ELR (cell line): ENCODE data around the gene MACROD2.
"Not testable (repeated sequence)": the region's sequence is repeated elsewhere in the genome, so short reads cannot be mapped to it uniquely, and the experiment has no call there.

Experiments
- DNase-seq: peaks from one replicate; pipeline ENCODE4 v3.0.0-alpha.2; 2015; ENCODE audit warnings: low read depth

The MACROD2 gene

GRCh38 chr20:15176929-15177328, 1181.6 kb downstream of the MACROD2 start:
- DNase-seq, result no peak

GRCh38 chr20:15178581-15178980, 1183.3 kb downstream of the MACROD2 start:
- DNase-seq, result no peak

DNA sequence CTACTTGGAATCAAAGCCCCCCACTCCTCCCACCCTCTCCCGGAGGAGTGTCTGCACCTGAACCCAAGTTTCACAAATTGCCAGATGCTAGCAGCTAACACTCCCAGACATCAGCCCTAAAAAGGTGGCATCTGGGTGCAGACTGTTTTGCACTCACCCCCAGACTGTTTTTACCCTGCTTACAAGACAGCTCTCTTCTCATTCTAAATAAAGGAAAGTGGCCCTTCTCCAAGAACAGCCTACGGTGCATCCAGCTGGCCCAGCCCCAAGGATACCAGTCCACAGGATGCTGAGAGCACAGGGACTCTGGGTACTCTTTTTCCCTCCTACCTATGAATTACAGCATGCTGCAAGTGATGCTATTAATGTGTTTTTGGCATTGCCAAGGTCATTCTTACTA, 1184.1 kb downstream of the MACROD2 start:
- DNase-seq, result no peak

DNA sequence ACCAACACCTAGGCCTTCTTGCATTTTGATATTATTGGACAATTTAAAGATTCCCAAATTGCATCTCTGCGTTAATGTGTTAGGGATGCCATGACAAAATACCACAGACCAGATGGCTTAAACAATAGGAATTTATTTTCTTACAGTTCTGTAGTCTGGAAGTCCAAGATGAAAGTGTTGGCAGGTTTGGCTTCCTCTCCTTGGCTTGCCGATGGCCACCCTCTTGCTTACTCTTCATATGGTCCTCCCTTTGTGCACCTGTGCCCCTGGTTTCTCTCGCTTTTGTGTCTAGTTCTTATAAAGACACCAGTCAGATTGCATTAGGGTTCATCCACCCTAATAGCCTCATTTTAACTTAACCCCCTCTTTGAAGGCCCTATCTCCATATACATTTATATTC, 1184.5 kb downstream of the MACROD2 start:
- DNase-seq, result no peak

DNA sequence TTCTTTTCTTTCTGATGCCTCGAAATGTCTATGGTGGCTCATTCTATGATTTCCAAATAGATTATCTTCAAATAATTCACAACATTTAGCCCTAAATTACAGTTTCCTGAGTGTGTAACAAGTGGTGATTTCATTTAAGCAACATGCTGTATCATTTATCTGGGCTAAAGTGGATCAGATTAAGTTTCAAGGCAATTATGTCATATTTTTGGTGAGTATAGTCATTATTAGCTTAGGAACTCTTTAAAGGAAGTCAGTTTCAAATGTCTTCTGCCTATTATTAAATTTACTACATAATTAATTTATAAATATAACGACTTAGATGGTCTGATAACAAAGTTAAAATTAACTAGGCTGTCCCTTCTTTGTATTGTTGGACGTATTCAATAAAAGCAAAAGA, 1190.0 kb downstream of the MACROD2 start:
- no peak for DNase-seq

- DNase-seq, result no peak
These were observed 1190.6 kb downstream of the MACROD2 start for GRCh38 chr20:15185913-15186312.

GRCh38 chr20:15187612-15188011, 1192.3 kb downstream of the MACROD2 start:
- DNase-seq, result no peak

DNA sequence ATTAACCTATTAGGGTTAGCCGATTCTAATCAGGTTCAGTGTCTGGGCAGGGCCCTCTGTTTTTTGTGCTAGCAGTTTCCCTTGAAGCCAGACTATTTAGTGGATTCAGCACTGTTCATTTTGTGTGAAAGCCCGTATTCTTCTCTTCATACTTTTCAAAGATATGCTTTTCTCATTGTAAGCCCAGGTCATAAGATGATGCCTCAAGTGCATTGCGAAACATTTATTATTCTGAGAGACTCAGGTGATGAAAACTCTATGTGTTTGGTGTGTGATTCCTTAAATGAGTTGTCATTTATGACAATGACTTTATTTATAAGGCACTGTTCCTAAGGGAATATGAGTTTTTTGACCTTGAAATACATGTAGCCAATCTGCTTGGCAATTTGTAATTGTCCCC, 1193.1 kb downstream of the MACROD2 start:
- DNase-seq, result no peak

DNA sequence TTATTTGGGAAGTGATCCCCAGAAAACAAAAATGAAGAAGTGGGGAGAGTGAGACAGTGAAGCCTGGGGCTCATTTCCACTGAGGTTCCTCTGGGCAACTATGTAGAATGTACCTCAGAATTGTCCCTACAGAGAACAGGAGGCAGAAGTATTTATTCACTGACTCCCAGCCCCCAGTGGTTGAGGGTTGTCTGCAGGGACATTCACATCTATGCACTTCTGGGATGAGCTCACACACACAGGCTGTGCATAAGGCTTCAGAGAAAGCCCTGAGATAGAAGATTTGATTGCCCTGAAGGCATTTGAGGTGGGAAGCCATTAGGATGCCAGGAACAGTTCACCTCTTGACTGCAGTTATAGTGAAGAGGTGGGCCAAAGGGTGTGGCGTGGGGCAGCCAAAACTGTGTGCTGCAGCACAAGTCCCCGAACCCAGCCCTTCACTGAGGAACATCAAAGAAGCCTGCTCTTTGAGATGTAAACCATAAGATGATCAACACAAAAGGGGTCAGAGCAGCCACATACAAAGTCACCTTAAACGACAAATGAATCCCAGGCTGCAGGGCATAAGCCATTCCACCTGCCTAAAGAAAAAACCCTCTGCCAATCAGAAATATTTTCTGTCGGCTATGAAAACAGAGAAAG, 1195.9 kb downstream of the MACROD2 start:
- no peak for DNase-seq

DNA sequence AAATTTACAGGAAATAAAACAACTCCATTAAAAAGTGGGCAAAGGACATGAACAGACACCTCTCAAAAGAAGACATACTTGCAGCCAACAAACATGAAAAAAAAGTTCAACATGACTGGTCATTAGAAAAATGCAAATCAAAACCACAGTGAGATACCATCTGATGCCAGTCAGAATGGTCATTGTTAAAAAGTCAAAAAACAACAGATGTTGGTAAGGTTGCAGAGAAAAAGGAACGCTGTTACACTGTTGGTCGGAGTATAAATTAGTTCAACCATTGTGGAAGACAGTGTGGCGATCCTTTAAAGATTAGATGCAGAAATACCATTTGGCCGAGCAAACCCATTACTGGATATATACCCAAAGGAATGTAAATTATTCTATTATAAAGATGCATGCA, 1200.1 kb downstream of the MACROD2 start:
- no peak for DNase-seq

DNA sequence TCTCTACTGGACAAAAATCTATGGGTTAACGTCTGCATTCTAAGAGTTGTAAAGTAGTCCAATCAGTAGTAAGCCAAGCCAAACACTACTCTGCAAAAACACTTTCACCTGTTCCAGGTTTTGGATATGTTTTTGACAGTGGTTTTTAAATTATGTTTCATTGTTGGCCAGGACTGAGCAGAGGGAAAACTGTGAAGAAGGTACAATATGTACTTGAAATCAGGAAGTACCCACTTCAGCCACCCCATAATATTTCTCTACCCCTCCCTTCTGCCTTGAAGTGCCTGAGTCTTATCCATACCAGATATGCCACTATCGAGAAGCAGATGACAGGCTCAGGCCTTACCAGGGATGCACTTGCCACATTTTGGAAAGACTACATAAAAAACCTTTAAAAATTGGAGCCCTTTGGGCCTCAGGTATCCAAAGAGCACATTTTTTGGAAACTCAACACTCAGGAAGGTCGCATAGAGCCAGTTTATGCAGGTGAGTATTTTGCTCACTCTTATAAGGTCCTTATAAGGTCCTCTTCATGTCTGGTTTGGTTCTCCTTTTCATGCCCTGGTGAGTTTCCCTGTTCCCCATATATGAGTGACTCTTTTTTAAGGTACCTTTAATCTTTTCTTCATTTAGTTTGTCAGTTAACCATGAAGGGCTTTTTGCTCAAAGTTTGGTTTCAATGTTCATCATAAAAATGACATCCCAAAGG, 1201.4 kb downstream of the MACROD2 start:
- no peak for DNase-seq

DNA sequence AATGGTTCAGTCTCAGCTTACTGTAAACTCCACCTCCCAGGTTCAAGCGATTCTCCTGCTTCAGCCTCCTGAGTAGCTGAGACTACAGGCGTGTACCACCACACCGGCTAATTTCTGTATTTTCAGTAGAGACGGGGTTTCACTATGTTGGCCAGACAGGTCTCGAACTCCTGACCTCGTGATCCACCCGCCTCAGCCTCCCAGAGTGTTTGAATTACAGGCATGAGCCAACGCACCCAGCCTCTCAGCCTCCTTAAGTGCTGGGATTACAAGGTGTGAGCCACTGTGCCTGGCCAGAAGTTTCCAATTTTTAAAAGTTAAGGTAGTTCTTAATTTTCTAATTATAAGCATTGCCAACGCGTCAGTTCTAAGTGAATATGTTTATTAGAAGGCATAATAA, 1202.7 kb downstream of the MACROD2 start:
- not testable (repeated sequence) for DNase-seq

GRCh38 chr20:15199698-15200097, 1204.4 kb downstream of the MACROD2 start:
- no peak for DNase-seq

- DNase-seq, result no peak
These were observed 1204.8 kb downstream of the MACROD2 start for GRCh38 chr20:15200147-15200565.

GRCh38 chr20:15201602-15202001, 1206.3 kb downstream of the MACROD2 start:
- DNase-seq, result no peak

DNA sequence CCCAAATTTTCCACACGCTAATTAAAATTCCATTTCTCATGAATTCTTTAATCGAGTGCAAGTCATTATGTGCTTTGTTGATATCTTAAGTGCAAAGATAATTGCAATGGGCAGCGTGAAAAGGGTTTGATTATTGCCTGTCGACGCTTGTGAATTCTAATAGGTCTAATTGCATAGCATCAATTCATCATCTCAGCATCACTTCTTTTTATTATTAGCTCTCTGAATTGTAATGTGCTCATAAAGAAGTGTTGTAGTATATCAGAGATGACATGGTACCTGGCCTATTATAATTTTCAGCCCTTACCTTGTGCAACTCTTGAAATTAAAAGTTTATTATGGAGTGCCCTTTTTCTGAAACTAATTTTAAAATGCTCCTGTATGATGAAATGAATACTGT, 1208.9 kb downstream of the MACROD2 start:
- DNase-seq, result no peak

DNA sequence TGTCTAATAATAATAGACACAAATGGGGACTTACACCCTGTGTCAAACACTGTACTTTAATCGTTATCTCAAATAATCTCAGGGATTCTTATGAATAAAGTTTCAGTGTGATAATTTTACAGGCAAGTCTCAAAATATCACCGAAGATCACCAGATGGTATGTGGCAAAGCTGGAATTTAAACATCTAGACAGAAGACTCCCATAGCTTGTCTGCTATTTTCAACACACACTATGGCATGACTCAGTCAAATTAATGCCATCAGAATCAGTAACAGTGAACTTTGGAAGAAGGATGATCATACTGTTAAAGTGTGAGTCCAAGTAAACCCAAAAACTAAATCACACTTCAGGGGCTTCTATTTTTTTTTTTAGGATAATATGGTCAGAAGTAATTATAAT, 1209.7 kb downstream of the MACROD2 start:
- DNase-seq, result no peak

GRCh38 chr20:15205719-15206118, 1210.4 kb downstream of the MACROD2 start:
- DNase-seq, result no peak

DNA sequence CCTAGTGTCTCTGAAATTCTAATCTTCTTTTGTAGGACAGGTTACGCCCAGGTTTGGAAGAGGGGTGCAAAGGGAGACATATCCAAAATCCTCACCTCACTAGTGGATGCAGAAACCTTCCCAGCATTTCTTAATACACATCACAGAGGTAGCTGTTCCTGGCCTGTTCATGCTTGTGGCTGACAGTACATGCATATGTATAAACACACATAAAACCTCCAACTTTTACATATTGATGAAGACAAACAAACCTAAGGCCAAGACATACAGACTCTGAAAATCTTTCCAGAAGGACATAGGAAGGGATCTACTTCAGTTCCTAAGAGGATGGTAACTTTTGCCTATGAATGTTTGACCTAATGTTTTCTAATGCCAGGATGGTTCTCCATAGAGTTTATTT, 1214.2 kb downstream of the MACROD2 start:
- DNase-seq, result no peak

DNA sequence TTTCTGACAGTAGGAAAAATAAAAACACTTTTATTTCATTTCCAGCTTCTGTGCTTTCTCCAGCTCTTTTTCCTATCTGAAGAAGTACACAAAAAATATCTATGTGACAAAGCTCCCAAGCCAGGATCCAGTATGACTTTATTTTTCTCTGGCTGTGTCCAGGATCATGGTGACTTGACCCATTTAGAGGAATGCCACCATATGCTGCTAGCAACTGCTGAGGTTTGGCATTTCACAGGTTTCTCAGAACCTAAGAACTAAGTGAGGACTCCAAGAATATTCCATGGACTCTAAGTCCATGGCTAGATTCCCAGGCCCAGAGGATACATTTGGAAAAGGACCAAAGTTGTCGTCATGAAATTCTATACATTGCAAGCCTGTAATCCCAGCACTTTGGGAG, 1218.7 kb downstream of the MACROD2 start:
- no peak for DNase-seq

GRCh38 chr20:15220009-15220656, 1224.8 kb downstream of the MACROD2 start:
- DNase-seq, result no peak

DNA sequence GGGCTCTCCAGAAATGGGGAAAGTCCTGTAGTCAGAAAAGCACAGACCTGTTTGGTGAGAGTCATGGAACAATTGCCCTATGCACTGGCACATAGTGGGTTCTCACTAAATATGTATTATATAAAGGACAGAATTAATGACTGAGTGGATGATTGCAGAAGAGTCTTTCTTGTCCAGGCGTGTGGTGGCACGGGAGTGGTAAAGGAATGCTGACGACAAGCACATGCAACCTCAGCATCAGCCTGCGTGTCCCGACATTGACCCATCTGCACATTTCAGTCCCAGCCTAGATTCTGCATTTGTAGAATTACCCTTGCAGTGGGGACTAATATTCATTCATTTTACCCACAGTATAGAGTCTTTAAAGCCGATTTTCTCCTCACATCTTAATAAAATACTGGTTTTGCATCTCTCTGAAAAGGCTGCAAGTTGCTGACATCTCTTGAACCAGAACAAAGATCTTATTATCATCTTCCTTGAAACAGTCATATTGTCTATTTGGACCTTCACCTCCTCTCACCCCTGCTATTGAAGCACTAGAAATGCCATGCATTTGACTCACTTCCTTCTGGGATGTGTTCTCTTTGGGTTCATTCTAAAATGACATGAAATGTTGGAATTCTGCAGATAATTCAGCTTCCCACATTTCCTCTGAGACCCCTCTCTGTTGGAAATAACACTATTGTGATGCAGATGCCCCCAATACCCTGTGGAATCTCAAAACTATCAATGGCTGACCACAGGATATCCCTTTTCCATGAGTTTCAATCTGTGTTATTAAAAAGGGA, 1225.7 kb downstream of the MACROD2 start:
- no peak for DNase-seq
